ENCODE results near the gene SLC35F2.
A peak's percentile ranks its signal among the peaks of the same experiment; 100 is the strongest.

SLC35F2 gene

GRCh38 chr11:107789767-107790166, 68.8 kb downstream of the SLC35F2 start:
- H3K27me3 ChIP-seq = no peaks in the 10 kb centered on the region
- no peak overlapping the region for H3K4me2 ChIP-seq
- H3K9me3 ChIP-seq (replicated peaks in 1 of 11) = peaks cover 3 to 6% (median 4%) of the 10 kb centered on the region in 11 experiments; a peak in 15 of 22 replicates
- no peak for TF ChIP-seq Cebpa-rat (IDR thresholded peaks at IDR 0.05)
- no peak overlapping the region for H3K27ac ChIP-seq
- peaks cover 35 to 55% (median 48%) of the 10 kb centered on the region in 11 experiments for H3K36me3 ChIP-seq
- no peaks in the 10 kb centered on the region; a peak in 2 of 22 replicates for H4K20me1 ChIP-seq
- H3K4me3 ChIP-seq = no peak overlapping the region
- H3K9ac ChIP-seq = no peak overlapping the region
- peaks cover 0 to 13% (median 2%) of the 10 kb centered on the region in 10 experiments; a peak in 5 of 20 replicates for H3K4me1 ChIP-seq

- H3K27ac ChIP-seq = no peak overlapping the region
- TF ChIP-seq Cebpa-rat (IDR thresholded peaks at IDR 0.05) = no peak
- no peaks in the 10 kb centered on the region for H3K27me3 ChIP-seq
These were observed 70.9 kb downstream of the SLC35F2 start for GRCh38 chr11:107787733-107788132.

GRCh38 chr11:107785401-107785800, 73.2 kb downstream of the SLC35F2 start:
- H3K27ac ChIP-seq = no peak overlapping the region
- TF ChIP-seq Cebpa-rat (IDR thresholded peaks at IDR 0.05) = no peak
- no peaks in the 10 kb centered on the region for H3K27me3 ChIP-seq
- no peak overlapping the region; a peak in 1 of 22 replicates for H3K4me2 ChIP-seq
- peaks cover 0 to 12% (median 8%) of the 10 kb centered on the region in 11 experiments; a peak in 17 of 22 replicates for H3K36me3 ChIP-seq
- no peak overlapping the region for H3K4me3 ChIP-seq
- H4K20me1 ChIP-seq = no peaks in the 10 kb centered on the region
- H3K9me3 ChIP-seq (replicated peaks in 1 of 11) = no peaks in the 10 kb centered on the region
- peaks cover 0 to 4% (median 0%) of the 10 kb centered on the region in 10 experiments; a peak in 2 of 20 replicates for H3K4me1 ChIP-seq
- H3K9ac ChIP-seq = no peak overlapping the region

More at GRCh38 chr11:107787733-107788132, 70.9 kb downstream of the SLC35F2 start:
- H3K4me2 ChIP-seq = no peak overlapping the region
- H3K4me1 ChIP-seq = peaks cover 0 to 13% (median 2%) of the 10 kb centered on the region in 10 experiments; a peak in 5 of 20 replicates
- H3K9me3 ChIP-seq (replicated peaks in 1 of 11) = no peaks in the 10 kb centered on the region
- H4K20me1 ChIP-seq = no peaks in the 10 kb centered on the region; a peak in 2 of 22 replicates
- no peak overlapping the region for H3K9ac ChIP-seq
- H3K36me3 ChIP-seq = peaks cover 16 to 35% (median 28%) of the 10 kb centered on the region in 11 experiments
- no peak overlapping the region for H3K4me3 ChIP-seq

DNA sequence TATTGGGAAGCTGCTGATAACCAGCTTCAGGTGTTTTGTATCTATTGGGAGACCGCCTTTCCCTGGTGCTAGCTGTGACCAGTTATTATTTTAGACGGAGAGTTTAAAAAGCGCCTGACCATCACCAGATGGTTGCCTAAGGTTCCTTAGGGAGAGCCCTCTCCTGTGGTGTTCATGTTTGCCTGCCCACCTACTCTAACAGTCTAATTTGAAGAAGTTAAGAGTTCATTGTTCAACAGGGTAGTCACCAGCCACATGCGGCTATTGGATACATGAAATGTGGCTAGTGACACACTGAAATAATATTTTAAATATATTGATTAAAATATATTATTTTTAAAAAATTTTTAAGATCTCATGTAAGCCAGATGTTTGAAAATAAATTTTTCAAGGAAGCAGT, 75.5 kb downstream of the SLC35F2 start:
- peaks cover 0 to 15% (median 0%) of the 10 kb centered on the region in 10 experiments; a peak in 3 of 20 replicates for H3K4me1 ChIP-seq
- TF ChIP-seq Cebpa-rat (IDR thresholded peaks at IDR 0.05) = no peak
- no peak overlapping the region for H3K27ac ChIP-seq
- H3K36me3 ChIP-seq = no peaks in the 10 kb centered on the region
- H3K27me3 ChIP-seq = no peaks in the 10 kb centered on the region
- no peaks in the 10 kb centered on the region for H4K20me1 ChIP-seq
- no peak overlapping the region for H3K4me3 ChIP-seq
- H3K9ac ChIP-seq = no peak overlapping the region
- H3K4me2 ChIP-seq = no peak overlapping the region
- no peaks in the 10 kb centered on the region for H3K9me3 ChIP-seq (replicated peaks in 1 of 11)

GRCh38 chr11:107780775-107781174, 77.8 kb downstream of the SLC35F2 start:
- H3K9me3 ChIP-seq (replicated peaks in 1 of 11) = no peaks in the 10 kb centered on the region
- no peaks in the 10 kb centered on the region for H4K20me1 ChIP-seq
- no peak overlapping the region for H3K9ac ChIP-seq
- H3K4me3 ChIP-seq = no peak overlapping the region
- no peak for TF ChIP-seq Cebpa-rat (IDR thresholded peaks at IDR 0.05)
- no peak overlapping the region for H3K4me2 ChIP-seq
- no peaks in the 10 kb centered on the region for H3K36me3 ChIP-seq
- H3K27me3 ChIP-seq = no peaks in the 10 kb centered on the region
- H3K4me1 ChIP-seq = peaks cover 0 to 29% (median 3%) of the 10 kb centered on the region in 10 experiments; a peak in 6 of 20 replicates
- H3K27ac ChIP-seq = no peak overlapping the region

DNA sequence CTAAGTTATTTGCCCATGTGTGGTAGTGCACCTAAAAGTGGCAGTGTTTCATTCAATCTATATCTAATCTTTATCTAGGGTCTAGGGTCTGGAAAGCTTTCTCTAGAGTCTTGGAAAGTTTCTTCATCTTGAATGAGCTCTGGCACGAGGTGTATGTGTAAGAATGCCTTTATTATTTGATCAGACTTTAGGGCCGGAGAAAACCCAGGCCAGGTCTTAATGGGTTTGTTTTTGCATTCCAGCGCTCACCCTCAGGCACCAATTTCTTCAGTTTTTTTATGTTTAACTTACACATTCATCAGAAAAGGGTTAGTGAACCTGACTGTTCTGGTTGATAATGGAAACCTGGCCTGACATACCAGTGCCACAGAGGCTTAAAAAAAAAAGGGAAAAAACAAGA, 78.5 kb downstream of the SLC35F2 start:
- no peaks in the 10 kb centered on the region for H4K20me1 ChIP-seq
- H3K9ac ChIP-seq = no peak overlapping the region
- H3K4me3 ChIP-seq = no peak overlapping the region
- no peaks in the 10 kb centered on the region for H3K9me3 ChIP-seq (replicated peaks in 1 of 11)
- peaks cover 0 to 25% (median 3%) of the 10 kb centered on the region in 10 experiments; a peak in 6 of 20 replicates for H3K4me1 ChIP-seq
- TF ChIP-seq Cebpa-rat (IDR thresholded peaks at IDR 0.05) = no peak
- H3K36me3 ChIP-seq = no peaks in the 10 kb centered on the region
- no peak overlapping the region for H3K27ac ChIP-seq
- no peaks in the 10 kb centered on the region for H3K27me3 ChIP-seq
- no peak overlapping the region for H3K4me2 ChIP-seq

GRCh38 chr11:107778839-107779517, 79.6 kb downstream of the SLC35F2 start:
- Histone ChIP-seq H3K27me3 (no peaks in the 10 kb centered on the region), H3K9ac (no peak overlapping the region), H4K20me1 (no peaks in the 10 kb centered on the region), H3K36me3 (no peaks in the 10 kb centered on the region), H3K27ac (no peak overlapping the region), H3K4me3 (no peak overlapping the region), H3K9me3 (replicated peaks in 1 of 11) (no peaks in the 10 kb centered on the region), H3K4me2 (0 out of 22 replicates have a peak overlapping the region, but pooled peaks of 1 of the 11 experiments have one; percentile 19), H3K4me1 (peaks cover 0 to 25% (median 3%) of the 10 kb centered on the region in 10 experiments; a peak in 6 of 20 replicates)
- no peak for TF ChIP-seq Cebpa-rat (IDR thresholded peaks at IDR 0.05)

DNA sequence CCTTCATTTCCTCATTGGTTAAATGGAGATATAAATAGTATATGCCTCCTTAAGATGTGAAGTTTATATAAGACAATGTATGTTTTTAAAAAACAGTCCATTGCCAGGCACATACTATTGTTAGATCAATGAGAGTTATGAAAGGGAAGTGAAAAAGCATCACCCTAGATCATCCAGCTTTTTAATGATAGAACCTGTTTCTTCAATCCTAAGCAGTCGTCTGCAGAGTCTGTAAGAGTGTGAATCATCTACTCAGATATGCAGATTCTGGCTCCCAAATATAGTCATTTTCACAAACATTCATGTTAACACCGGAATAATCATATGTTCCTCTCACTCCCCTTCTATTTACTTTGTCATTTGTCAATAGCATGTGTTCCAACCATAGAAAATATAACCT, 81.5 kb downstream of the SLC35F2 start:
- Histone ChIP-seq H3K4me3 (no peak overlapping the region), H3K9me3 (replicated peaks in 1 of 11) (no peaks in the 10 kb centered on the region), H3K4me1 (peaks cover 0 to 25% (median 3%) of the 10 kb centered on the region in 10 experiments; a peak in 6 of 20 replicates), H3K27me3 (no peaks in the 10 kb centered on the region), H3K4me2 (peak overlapping the region in 2 of 11 experiments; percentile 6 to 24; a peak in 2 of 22 replicates), H3K9ac (no peak overlapping the region), H4K20me1 (no peaks in the 10 kb centered on the region), H3K27ac (no peak overlapping the region), H3K36me3 (no peaks in the 10 kb centered on the region)
- TF ChIP-seq Cebpa-rat (IDR thresholded peaks at IDR 0.05) = no peak

DNA sequence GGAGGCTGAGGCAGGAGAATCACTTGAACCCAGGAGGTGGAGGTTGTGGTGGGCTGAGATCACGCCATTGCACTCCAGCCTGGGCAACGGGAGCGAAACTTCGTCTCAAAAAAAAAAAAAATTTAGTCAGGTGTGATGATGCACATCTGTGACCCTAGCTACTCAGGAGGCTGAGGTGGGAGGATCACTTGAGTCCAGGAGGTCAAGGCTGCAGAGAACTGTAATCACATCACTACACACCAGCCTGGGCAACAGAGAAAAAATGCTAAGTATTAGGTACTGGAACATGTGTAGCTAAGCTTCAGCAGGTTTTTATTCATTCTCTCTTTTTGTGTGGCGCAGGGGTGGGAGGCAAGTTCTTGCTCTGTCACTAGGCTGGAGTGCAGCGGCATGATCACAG, 82.5 kb downstream of the SLC35F2 start:
- no peak overlapping the region for H3K4me2 ChIP-seq
- H3K9ac ChIP-seq = no peak overlapping the region
- no peaks in the 10 kb centered on the region for H3K36me3 ChIP-seq
- no peak overlapping the region for H3K4me3 ChIP-seq
- H3K27me3 ChIP-seq = no peaks in the 10 kb centered on the region
- H4K20me1 ChIP-seq = no peaks in the 10 kb centered on the region
- H3K27ac ChIP-seq = no peak overlapping the region
- TF ChIP-seq Cebpa-rat (IDR thresholded peaks at IDR 0.05) = no peak
- H3K4me1 ChIP-seq = peaks cover 0 to 25% (median 3%) of the 10 kb centered on the region in 10 experiments; a peak in 6 of 20 replicates
- H3K9me3 ChIP-seq (replicated peaks in 1 of 11) = no peaks in the 10 kb centered on the region

All from BLaER1 treated with 17β-estradiol and CSF1 and Interleukin-3, amounts not matched to agents 10 nM and 100 nM (cell line).